Thyroid gland (tissue), 4 donors: Measurements from ENCODE around the gene RAB35.

Experiments used
- CTCF ChIP-seq, 6 experiments: fragments of 200-600 bp in 3 of 6; fragments of 450-650 bp in 3 of 6; sonication (generic) in 3 of 6; IDR thresholded peaks; one replicate each; pipeline ENCODE4 v1.5.1; 2016 to 2019; ENCODE audit warnings: antibody characterized with exemption in 6 of 6, mild to moderate bottlenecking in 2 of 6, inconsistent platforms in 1 of 6, moderate library complexity in 1 of 6
- POLR2A ChIP-seq, 2 donors: fragments of 450-650 bp; IDR thresholded peaks; one replicate each; pipeline ENCODE4 v1.6.1; 2017; ENCODE audit warnings: antibody characterized with exemption in 2 of 2, mild to moderate bottlenecking in 2 of 2, moderate library complexity in 1 of 2

- no peak for TF ChIP-seq CTCF (IDR thresholded peaks at IDR 0.05)
- TF ChIP-seq POLR2A (IDR thresholded peaks at IDR 0.05): no peak
These were observed 20.8 kb downstream of the RAB35 start for GRCh38 chr12:120095736-120096135.
